Measurements from ENCODE around the gene OTOS.

Gene OTOS

DNA sequence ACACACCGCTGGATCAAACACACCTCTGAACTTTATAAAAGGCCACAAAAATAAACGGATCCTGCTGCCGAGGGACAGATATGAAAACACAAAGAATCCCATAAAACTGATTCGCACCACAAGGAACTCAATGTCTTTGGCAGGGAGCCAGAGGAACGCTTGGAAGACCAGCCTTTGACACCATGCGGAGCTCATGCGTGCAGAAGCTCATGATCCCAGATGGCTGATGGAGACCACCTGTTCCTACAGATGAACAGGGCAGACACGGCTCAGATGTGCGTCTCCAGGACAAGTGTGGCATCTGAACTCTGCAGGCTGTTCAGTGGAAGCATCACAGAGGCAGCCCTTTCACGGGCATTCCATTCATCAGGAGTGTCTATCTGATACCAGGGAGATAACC lies 29.2 kb downstream of the OTOS start:
- DNase-seq, result peak; percentile 12

DNA sequence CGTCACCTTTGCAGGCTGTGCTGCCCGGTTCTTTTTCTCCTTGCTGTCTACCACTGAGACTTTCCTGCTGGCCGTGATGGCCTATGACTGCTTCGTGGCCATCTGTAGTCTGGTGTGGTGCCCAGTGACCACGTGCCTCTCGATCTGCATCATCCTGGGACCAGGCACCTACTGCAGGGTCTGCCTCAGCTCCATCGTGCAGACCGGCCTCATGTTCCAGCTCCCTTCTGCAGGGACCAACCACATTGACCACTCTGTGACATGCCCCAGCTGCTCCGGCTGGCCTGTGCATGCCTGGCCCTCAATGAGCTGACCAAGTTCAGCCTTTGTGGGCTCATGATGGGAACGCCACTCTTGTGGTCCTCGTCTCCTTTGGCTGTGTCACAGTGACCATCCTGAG lies 31.1 kb downstream of the OTOS start:
- DNase-seq, result no peak

- DNase-seq, result no peak
Measured at GRCh38 chr2:240107477-240107796, 33.0 kb downstream of the OTOS start.

GRCh38 chr2:240106765-240107476 lies 33.5 kb downstream of the OTOS start:
- DNase-seq, result no peak

DNA sequence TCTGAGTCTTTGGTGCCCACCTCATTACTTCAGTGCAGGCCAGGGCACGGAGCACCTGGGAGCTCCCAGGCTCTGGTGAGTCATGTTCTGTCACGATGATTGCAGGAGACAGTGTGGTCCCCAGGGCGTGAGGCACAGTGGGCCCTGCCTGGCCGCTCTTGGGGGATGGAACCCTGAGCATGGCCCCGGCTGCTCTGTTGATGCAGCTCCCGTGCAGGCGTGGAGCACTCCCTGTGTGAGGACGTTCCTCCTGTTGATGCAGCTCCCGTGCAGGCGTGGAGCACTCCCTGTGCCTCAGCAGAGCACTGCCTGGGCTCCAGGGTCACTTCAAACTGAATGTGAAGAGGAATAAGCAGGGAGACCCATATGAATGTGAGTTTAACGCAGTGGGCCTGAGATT lies 34.5 kb downstream of the OTOS start:
- no peak for DNase-seq

- no peak for DNase-seq
Measured at GRCh38 chr2:240103136-240103535, 37.3 kb downstream of the OTOS start.

GRCh38 chr2:240098349-240098748 lies 42.1 kb downstream of the OTOS start:
- DNase-seq, result no peak

- DNase-seq, result no peak
Measured at GRCh38 chr2:240095556-240096523, 44.6 kb downstream of the OTOS start.

- DNase-seq, result no peak
Measured at GRCh38 chr2:240089306-240089705, 51.2 kb downstream of the OTOS start.
